ENCODE data around the gene MEAK7.

- TF ChIP-seq, protein P1, sequence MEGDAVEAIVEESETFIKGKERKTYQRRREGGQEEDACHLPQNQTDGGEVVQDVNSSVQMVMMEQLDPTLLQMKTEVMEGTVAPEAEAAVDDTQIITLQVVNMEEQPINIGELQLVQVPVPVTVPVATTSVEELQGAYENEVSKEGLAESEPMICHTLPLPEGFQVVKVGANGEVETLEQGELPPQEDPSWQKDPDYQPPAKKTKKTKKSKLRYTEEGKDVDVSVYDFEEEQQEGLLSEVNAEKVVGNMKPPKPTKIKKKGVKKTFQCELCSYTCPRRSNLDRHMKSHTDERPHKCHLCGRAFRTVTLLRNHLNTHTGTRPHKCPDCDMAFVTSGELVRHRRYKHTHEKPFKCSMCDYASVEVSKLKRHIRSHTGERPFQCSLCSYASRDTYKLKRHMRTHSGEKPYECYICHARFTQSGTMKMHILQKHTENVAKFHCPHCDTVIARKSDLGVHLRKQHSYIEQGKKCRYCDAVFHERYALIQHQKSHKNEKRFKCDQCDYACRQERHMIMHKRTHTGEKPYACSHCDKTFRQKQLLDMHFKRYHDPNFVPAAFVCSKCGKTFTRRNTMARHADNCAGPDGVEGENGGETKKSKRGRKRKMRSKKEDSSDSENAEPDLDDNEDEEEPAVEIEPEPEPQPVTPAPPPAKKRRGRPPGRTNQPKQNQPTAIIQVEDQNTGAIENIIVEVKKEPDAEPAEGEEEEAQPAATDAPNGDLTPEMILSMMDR (IDR thresholded peaks at IDR 0.05 in 4 of 5, conservative IDR thresholded peaks at IDR 0.05 in 1 of 5), result no peak
- no peak for TF ChIP-seq POLR2A (IDR thresholded peaks at IDR 0.05)
Observed at GRCh38 chr16:84514874-84515835, 10.7 kb upstream of the MEAK7 start.

Measured in gastrocnemius medialis (tissue), 4 donors.